Peyer's patch (tissue), 4 donors: Measurements from ENCODE around the gene CLN6. TPM values are rescaled to one million over a fixed set of nuclear protein-coding genes. Genes with fewer than 3 reads are reported as not detected.
A peak's percentile ranks its signal among the peaks of the same experiment; 100 is the strongest.
"Not testable (repeated sequence)": the region's sequence is repeated elsewhere in the genome, so short reads cannot be mapped to it uniquely, and the experiment has no call there.

ENCODE experiments used
- DNase-seq, 3 donors: peaks; one replicate each; pipeline ENCODE4 v3.0.0-alpha.2; 2017 to 2019
- H3K27ac ChIP-seq, 4 donors: fragments of 200-600 bp; sonication (generic); one replicate each; pipeline ENCODE4 v1.5.1; 2016 to 2019
- H3K27me3 ChIP-seq, 2 donors: fragments of 200-600 bp; sonication (generic); one replicate each; pipeline ENCODE4 v1.5.1; 2019
- H3K36me3 ChIP-seq, 3 donors: fragments of 200-600 bp; sonication (generic); one replicate each; pipeline ENCODE4 v1.5.1; 2016 to 2019
- H3K4me1 ChIP-seq, 4 donors: fragments of 200-600 bp; sonication (generic); one replicate each; pipeline ENCODE4 v1.5.1; 2016 to 2019
- H3K4me3 ChIP-seq, 4 donors: fragments of 200-600 bp; sonication (generic); 1 replicate in 3 of 4; 2 replicates in 1 of 4; pipeline ENCODE4 v1.5.1; 2016 to 2019; ENCODE audit warnings: mild to moderate bottlenecking in 1 of 4
- H3K9me3 ChIP-seq, 4 donors: fragments of 200-600 bp; sonication (generic); one replicate each; pipeline ENCODE4 v1.5.1; 2016 to 2019; ENCODE audit warnings: mild to moderate bottlenecking in 1 of 4
- CTCF ChIP-seq, 6 experiments: fragments of 450-650 bp in 4 of 6; fragments of 200-600 bp in 2 of 6; sonication (generic) in 1 of 6; IDR thresholded peaks; one replicate each; pipeline ENCODE4 v1.5.1; 2017 to 2019; ENCODE audit warnings: antibody characterized with exemption in 6 of 6, mild to moderate bottlenecking in 3 of 6, moderate library complexity in 1 of 6
- POLR2A ChIP-seq, 2 donors: fragments of 450-650 bp; IDR thresholded peaks; one replicate each; pipeline ENCODE4 v1.5.1; 2017; ENCODE audit warnings: antibody characterized with exemption in 2 of 2, mild to moderate bottlenecking in 2 of 2, moderate library complexity in 2 of 2
- total RNA-seq, 4 donors: library from RNA; depleted of rRNA; stranded (reverse); fragments of >200 nt; gene quantifications; one replicate each; pipeline ENCODE4 v1.1.0, GENCODE V29; 2016

The CLN6 gene
- total RNA-seq, 4 donors from 2014 or later, result 19.0 to 38.0 (median 23.0) TPM

GRCh38 chr15:68230157-68231100 lies 901 bp upstream of the CLN6 start:
- Histone ChIP-seq H3K9me3 (no peaks in the 10 kb centered on the region), H3K27me3 (no peaks in the 10 kb centered on the region), H3K36me3 (no peaks in the 10 kb centered on the region), H3K4me1 (peaks cover 0 to 41% (median 9%) of the 10 kb centered on the region in 4 donors), H3K4me3 (peak overlapping the region; percentile 82 to 98 (median 88)), H3K27ac (peak overlapping the region; percentile 73 to 91 (median 88))
- peak in 1 of 3 donors; percentile 74 for DNase-seq
- TF ChIP-seq CTCF (IDR thresholded peaks at IDR 0.05) (no peak), POLR2A (IDR thresholded peaks at IDR 0.05) (no peak)

- TF ChIP-seq CTCF (IDR thresholded peaks at IDR 0.05), result no peak
- no peak for TF ChIP-seq POLR2A (IDR thresholded peaks at IDR 0.05)
- Histone ChIP-seq H3K4me3 (peak overlapping the region; percentile 82 to 98 (median 88)), H3K9me3 (no peaks in the 10 kb centered on the region), H3K27me3 (no peaks in the 10 kb centered on the region), H3K4me1 (peaks cover 0 to 36% (median 9%) of the 10 kb centered on the region in 4 donors), H3K27ac (peak overlapping the region; percentile 73 to 91 (median 88)), H3K36me3 (no peaks in the 10 kb centered on the region)
- DNase-seq, result peak in 1 of 3 donors; percentile 30
Observed at GRCh38 chr15:68228971-68229385, 550 bp downstream of the CLN6 start.

DNA sequence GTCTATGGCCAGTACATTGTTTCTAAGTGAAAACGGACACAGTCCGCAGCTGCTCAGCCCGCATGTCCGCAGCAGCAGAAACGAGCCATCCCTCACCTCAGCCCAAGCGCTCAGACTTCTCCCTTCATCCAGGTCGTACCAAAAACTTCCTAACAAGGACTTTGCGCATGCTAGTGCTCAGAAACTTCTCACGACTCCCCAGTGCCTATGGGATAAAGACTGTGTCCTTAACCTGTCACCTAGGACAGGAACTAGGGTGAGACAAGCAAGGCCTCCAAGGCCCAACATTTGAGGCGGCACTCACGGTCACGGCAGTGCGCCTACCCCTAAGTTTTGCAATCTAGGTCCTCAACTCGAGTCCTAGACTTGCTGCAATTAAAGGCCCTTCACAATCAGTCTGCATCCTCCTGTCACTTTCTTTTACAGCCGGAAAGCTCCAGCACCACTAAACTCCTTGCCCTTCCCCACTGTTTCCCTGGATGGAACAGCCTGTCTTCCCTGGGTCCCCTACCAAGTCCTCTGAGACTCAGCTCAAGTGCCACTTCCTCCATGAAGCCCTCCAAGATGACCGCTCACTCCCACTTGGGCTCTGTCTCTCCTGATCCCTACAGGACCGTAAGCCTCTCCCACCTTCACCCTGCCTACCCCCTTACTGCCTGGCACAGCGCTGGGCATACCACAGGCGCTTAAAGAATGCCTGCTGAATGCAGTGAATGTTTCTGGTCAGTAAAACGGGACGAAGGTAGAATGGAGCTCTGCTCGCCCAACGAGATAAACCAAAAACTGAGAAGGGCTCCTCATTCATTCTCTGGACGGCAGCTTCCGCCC lies 1.2 kb downstream of the CLN6 start:
- Histone ChIP-seq H3K4me1 (peaks cover 0 to 33% (median 9%) of the 10 kb centered on the region in 4 donors), H3K27ac (peak overlapping the region in 3 of 4 donors; percentile 84 to 91 (median 91)), H3K9me3 (no peaks in the 10 kb centered on the region), H3K36me3 (no peaks in the 10 kb centered on the region), H3K27me3 (no peaks in the 10 kb centered on the region), H3K4me3 (peak overlapping the region; percentile 82 to 98 (median 88))
- peak in 1 of 3 donors; percentile 44 for DNase-seq
- TF ChIP-seq CTCF (IDR thresholded peaks at IDR 0.05) (no peak), POLR2A (IDR thresholded peaks at IDR 0.05) (no peak)

GRCh38 chr15:68227643-68228142 lies 1.8 kb downstream of the CLN6 start:
- no peaks in the 10 kb centered on the region for H3K27me3 ChIP-seq
- H3K36me3 ChIP-seq, result no peaks in the 10 kb centered on the region
- H3K4me1 ChIP-seq, result peaks cover 0 to 30% (median 9%) of the 10 kb centered on the region in 4 donors
- no peak overlapping the region for H3K27ac ChIP-seq
- no peak for DNase-seq
- TF ChIP-seq POLR2A (IDR thresholded peaks at IDR 0.05) (no peak), CTCF (IDR thresholded peaks at IDR 0.05) (no peak)
- no peaks in the 10 kb centered on the region for H3K9me3 ChIP-seq
- H3K4me3 ChIP-seq, result peak overlapping the region in 2 of 4 donors; percentile 82 to 98

- not testable (repeated sequence) for H3K9me3 ChIP-seq, DNase-seq, H3K4me3 ChIP-seq, H3K27ac ChIP-seq, H3K27me3 ChIP-seq, H3K36me3 ChIP-seq
- H3K4me1 ChIP-seq, result peaks cover 0 to 19% (median 9%) of the 10 kb centered on the region in 4 donors
Observed at GRCh38 chr15:68225442-68225841, 4.1 kb downstream of the CLN6 start.
